Panc1 (cell line): ENCODE measurements around the gene EIPR1. TPM values are rescaled to one million over a fixed set of nuclear protein-coding genes. Genes with fewer than 3 reads are reported as not detected.

Experiments used
- ATAC-seq: fragments of 200-7000 bp; cut with Tn5 transposase; 2 replicates; pipeline ENCODE4 v1.9.1; 2020; ENCODE audit warnings: mild to moderate bottlenecking, moderate library complexity
- BruUV-seq: library from RNA; stranded (reverse); fragments of 400-500 nt; replicated peaks from 2 replicates; lab custom pipeline; 2021; lab: Mats Ljungman, UMichigan
- CTCF ChIA-PET: fragments of 300-600 bp; sonication (Branson Sonifier 250); formaldehyde crosslinking; loops from one replicate; lab custom pipeline; 2022; ENCODE audit warnings: antibody characterized with exemption; lab: Charles Lee
- POLR2A ChIA-PET: fragments of 300-600 bp; sonication (Branson Sonifier 250); formaldehyde crosslinking; loops from one replicate; lab custom pipeline; 2022; ENCODE audit warnings: antibody characterized with exemption; lab: Charles Lee
- DNase-seq: peaks from one replicate; pipeline ENCODE4 v3.0.0-alpha.2; 2010; ENCODE audit warnings: low read depth, low spot score
- H3K27ac ChIP-seq: 2 replicates; pipeline ENCODE4 v1.5.1; 2011; ENCODE audit warnings: mild to moderate bottlenecking, low read length, inconsistent platforms
- H3K27me3 ChIP-seq: fragments of 200-500 bp; sonication (Bioruptor generic); 2 replicates; pipeline ENCODE4 v1.6.0; 2014; ENCODE audit warnings: low read length, inconsistent platforms; ENCODE audit not compliant: control insufficient read depth, insufficient read depth
- H3K36me3 ChIP-seq: fragments of 200-500 bp; sonication (Bioruptor generic); 2 replicates; pipeline ENCODE4 v1.5.1; 2014; ENCODE audit warnings: inconsistent platforms, mild to moderate bottlenecking, low read length, moderate library complexity; ENCODE audit not compliant: control insufficient read depth, insufficient read depth
- H3K4me1 ChIP-seq: 2 replicates; pipeline ENCODE4 v1.5.1; 2011; ENCODE audit warnings: inconsistent platforms, mild to moderate bottlenecking, low read length, moderate library complexity; ENCODE audit not compliant: control insufficient read depth, insufficient read depth
- H3K4me3 ChIP-seq, 2 experiments: 2 replicates each; pipeline ENCODE4 v1.5.1; 2011 to 2012; ENCODE audit warnings: low read depth in 2 of 2, low read length in 2 of 2, mild to moderate bottlenecking in 2 of 2, inconsistent platforms in 1 of 2, moderate library complexity in 1 of 2
- H3K9me3 ChIP-seq: fragments of 200-500 bp; sonication (Bioruptor generic); 2 replicates; pipeline ENCODE4 v1.5.1; 2014; ENCODE audit warnings: low read depth, mild to moderate bottlenecking, inconsistent platforms, low read length, moderate library complexity; ENCODE audit not compliant: control insufficient read depth, insufficient read depth
- POLR2AphosphoS5 ChIP-seq: IDR thresholded peaks from 2 replicates; pipeline ENCODE4 v1.6.1; 2012; ENCODE audit warnings: mild to moderate bottlenecking, low read depth, low read length, moderate library complexity
- SIN3A ChIP-seq: IDR thresholded peaks from 2 replicates; pipeline ENCODE4 v1.6.1; 2012; ENCODE audit warnings: low read depth, mild to moderate bottlenecking, low read length, moderate library complexity, borderline replicate concordance; ENCODE audit not compliant: insufficient read depth
- TCF7L2 ChIP-seq: IDR thresholded peaks from 2 replicates; pipeline ENCODE4 v1.6.1; 2011; ENCODE audit warnings: mild to moderate bottlenecking, low read depth, low read length, inconsistent platforms
- in situ Hi-C: cut with HindIII; loops from 2 replicates; pipeline ENCODE4 v1.10.0; 2016; ENCODE audit warnings: low sequenced_read_pairs, low pct_unique_long_range_greater_than_20kb
- intact Hi-C: fragments of 100-400 bp; cut with micrococcal nuclease; formaldehyde crosslinking; loops from one replicate; pipeline ENCODE4 v1.10.0; 2022; ENCODE audit not compliant: unreplicated experiment
- total RNA-seq: library from RNA; stranded (reverse); gene quantifications from one replicate; pipeline ENCODE4 v1.2.1, GENCODE V29; 2021; ENCODE audit not compliant: unreplicated experiment
- TF ChIP-seq, protein P1 (sequence below): fragments of 450-650 bp; IDR thresholded peaks from 2 replicates; pipeline ENCODE4 v1.5.1; 2017; ENCODE audit warnings: mild to moderate bottlenecking
- TF ChIP-seq, protein P2 (sequence below), 2 experiments: IDR thresholded peaks; 2 replicates each; pipeline ENCODE4 v1.6.1; 2011 to 2012; ENCODE audit warnings: low read depth in 2 of 2, control low read depth in 1 of 2, low read length in 1 of 2, mild to moderate bottlenecking in 1 of 2, moderate library complexity in 1 of 2; ENCODE audit not compliant: insufficient read depth in 1 of 2

The EIPR1 gene
- total RNA-seq, 1 experiment from 2014 or later = 26.7 TPM

GRCh38 chr2:3233877-3234276, 143.7 kb downstream of the EIPR1 start:
- no peak for DNase-seq
- H3K9me3 ChIP-seq = no peaks in the 10 kb centered on the region
- ChIA-PET POLR2A (no interaction called here), CTCF (no interaction called here)
- no peaks in the 10 kb centered on the region for H3K4me1 ChIP-seq
- no peak overlapping the region for H3K27ac ChIP-seq
- BruUV-seq = no TSS peak
- TF ChIP-seq, protein P1, sequence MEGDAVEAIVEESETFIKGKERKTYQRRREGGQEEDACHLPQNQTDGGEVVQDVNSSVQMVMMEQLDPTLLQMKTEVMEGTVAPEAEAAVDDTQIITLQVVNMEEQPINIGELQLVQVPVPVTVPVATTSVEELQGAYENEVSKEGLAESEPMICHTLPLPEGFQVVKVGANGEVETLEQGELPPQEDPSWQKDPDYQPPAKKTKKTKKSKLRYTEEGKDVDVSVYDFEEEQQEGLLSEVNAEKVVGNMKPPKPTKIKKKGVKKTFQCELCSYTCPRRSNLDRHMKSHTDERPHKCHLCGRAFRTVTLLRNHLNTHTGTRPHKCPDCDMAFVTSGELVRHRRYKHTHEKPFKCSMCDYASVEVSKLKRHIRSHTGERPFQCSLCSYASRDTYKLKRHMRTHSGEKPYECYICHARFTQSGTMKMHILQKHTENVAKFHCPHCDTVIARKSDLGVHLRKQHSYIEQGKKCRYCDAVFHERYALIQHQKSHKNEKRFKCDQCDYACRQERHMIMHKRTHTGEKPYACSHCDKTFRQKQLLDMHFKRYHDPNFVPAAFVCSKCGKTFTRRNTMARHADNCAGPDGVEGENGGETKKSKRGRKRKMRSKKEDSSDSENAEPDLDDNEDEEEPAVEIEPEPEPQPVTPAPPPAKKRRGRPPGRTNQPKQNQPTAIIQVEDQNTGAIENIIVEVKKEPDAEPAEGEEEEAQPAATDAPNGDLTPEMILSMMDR = no peak
- TF ChIP-seq POLR2AphosphoS5 = no peak
- TF ChIP-seq, protein P2, sequence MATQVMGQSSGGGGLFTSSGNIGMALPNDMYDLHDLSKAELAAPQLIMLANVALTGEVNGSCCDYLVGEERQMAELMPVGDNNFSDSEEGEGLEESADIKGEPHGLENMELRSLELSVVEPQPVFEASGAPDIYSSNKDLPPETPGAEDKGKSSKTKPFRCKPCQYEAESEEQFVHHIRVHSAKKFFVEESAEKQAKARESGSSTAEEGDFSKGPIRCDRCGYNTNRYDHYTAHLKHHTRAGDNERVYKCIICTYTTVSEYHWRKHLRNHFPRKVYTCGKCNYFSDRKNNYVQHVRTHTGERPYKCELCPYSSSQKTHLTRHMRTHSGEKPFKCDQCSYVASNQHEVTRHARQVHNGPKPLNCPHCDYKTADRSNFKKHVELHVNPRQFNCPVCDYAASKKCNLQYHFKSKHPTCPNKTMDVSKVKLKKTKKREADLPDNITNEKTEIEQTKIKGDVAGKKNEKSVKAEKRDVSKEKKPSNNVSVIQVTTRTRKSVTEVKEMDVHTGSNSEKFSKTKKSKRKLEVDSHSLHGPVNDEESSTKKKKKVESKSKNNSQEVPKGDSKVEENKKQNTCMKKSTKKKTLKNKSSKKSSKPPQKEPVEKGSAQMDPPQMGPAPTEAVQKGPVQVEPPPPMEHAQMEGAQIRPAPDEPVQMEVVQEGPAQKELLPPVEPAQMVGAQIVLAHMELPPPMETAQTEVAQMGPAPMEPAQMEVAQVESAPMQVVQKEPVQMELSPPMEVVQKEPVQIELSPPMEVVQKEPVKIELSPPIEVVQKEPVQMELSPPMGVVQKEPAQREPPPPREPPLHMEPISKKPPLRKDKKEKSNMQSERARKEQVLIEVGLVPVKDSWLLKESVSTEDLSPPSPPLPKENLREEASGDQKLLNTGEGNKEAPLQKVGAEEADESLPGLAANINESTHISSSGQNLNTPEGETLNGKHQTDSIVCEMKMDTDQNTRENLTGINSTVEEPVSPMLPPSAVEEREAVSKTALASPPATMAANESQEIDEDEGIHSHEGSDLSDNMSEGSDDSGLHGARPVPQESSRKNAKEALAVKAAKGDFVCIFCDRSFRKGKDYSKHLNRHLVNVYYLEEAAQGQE (IDR thresholded peaks at IDR 0.05; ENCODE audit: insufficient read depth in 1 of 2, low read depth in 2 of 2, low read length in 1 of 2) = no peak
- no peak for TF ChIP-seq TCF7L2
- no peak for TF ChIP-seq SIN3A
- intact Hi-C loops (no loop called here), in situ Hi-C loops (no loop called here)
- H3K27me3 ChIP-seq = no peaks in the 10 kb centered on the region
- H3K36me3 ChIP-seq = no peaks in the 10 kb centered on the region
- H3K4me3 ChIP-seq = no peak overlapping the region
- no peak for ATAC-seq

DNA sequence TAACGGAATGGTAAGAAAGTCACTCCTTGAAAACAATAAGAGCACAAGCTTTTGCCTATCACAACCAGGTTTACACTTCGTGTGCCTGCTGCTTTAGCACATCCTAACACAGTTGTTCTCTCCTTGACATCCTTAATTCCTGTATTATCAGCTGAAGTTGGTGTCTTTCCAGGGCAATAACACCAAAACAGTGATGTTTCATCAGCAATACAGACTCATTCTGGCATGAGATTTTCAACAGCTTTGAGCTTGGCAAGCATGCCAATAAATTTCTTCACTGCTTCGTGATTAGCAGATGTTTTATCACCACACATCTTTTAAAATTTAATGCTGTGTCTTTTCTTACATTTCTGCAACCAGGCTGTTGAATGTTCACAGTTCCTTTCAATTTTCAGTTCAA, 148.4 kb downstream of the EIPR1 start:
- no peak for ATAC-seq
- no peaks in the 10 kb centered on the region for H3K36me3 ChIP-seq
- H3K27me3 ChIP-seq = no peaks in the 10 kb centered on the region
- BruUV-seq = no TSS peak
- no peak for DNase-seq
- H3K27ac ChIP-seq = no peak overlapping the region
- TF ChIP-seq, protein P2 (IDR thresholded peaks at IDR 0.05; ENCODE audit: insufficient read depth in 1 of 2, low read depth in 2 of 2, low read length in 1 of 2) = no peak
- no peak for TF ChIP-seq SIN3A
- TF ChIP-seq TCF7L2 = no peak
- TF ChIP-seq POLR2AphosphoS5 = no peak
- TF ChIP-seq, protein P1 = no peak
- H3K4me3 ChIP-seq = no peak overlapping the region
- intact Hi-C loops = no loop called here
- no peaks in the 10 kb centered on the region for H3K9me3 ChIP-seq
- in situ Hi-C loops = no loop called here
- POLR2A ChIA-PET = no interaction called here
- CTCF ChIA-PET = no interaction called here
- H3K4me1 ChIP-seq = no peaks in the 10 kb centered on the region
